Testis (tissue), 2 donors: ENCODE measurements around the gene ATF2.

ENCODE experiments used
- POLR2A ChIP-seq: fragments of 450-650 bp; IDR thresholded peaks from one replicate; pipeline ENCODE4 v1.6.1; 2017; ENCODE audit warnings: antibody characterized with exemption, mild to moderate bottlenecking, moderate library complexity
- TF ChIP-seq, protein P1 (sequence below), 3 experiments: fragments of 450-650 bp in 2 of 3; fragments of 200-600 bp in 1 of 3; sonication (generic) in 1 of 3; IDR thresholded peaks; one replicate each; pipeline ENCODE4 v1.5.1; 2016 to 2019; ENCODE audit warnings: antibody characterized with exemption in 3 of 3, mild to moderate bottlenecking in 2 of 3, moderate library complexity in 1 of 3

DNA sequence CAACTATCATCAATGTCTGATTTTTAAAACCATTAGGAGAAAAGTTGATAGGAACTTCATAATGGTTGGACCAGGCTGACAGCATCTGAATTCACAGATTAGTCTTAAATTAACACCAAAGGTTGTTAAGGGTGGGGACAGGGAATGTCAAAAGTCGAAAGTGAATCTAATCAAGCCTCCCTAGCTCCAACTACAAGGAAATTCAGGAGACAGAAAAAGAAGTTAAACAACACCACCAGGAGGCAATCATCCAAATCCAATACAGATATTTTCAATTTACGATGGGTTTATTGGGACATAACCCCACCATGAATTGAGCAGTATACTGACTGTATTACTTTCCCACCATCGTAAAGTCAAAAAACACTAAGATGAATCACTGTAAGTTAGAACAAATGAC lies 32.8 kb downstream of the ATF2 start:
- no peak for TF ChIP-seq POLR2A
- TF ChIP-seq, protein P1, sequence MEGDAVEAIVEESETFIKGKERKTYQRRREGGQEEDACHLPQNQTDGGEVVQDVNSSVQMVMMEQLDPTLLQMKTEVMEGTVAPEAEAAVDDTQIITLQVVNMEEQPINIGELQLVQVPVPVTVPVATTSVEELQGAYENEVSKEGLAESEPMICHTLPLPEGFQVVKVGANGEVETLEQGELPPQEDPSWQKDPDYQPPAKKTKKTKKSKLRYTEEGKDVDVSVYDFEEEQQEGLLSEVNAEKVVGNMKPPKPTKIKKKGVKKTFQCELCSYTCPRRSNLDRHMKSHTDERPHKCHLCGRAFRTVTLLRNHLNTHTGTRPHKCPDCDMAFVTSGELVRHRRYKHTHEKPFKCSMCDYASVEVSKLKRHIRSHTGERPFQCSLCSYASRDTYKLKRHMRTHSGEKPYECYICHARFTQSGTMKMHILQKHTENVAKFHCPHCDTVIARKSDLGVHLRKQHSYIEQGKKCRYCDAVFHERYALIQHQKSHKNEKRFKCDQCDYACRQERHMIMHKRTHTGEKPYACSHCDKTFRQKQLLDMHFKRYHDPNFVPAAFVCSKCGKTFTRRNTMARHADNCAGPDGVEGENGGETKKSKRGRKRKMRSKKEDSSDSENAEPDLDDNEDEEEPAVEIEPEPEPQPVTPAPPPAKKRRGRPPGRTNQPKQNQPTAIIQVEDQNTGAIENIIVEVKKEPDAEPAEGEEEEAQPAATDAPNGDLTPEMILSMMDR (IDR thresholded peaks at IDR 0.05): no peak
